Measurements from ENCODE around the gene RHOJ.
"Not testable (repeated sequence)": the region's sequence is repeated elsewhere in the genome, so short reads cannot be mapped to it uniquely, and the experiment has no call there.

DNA sequence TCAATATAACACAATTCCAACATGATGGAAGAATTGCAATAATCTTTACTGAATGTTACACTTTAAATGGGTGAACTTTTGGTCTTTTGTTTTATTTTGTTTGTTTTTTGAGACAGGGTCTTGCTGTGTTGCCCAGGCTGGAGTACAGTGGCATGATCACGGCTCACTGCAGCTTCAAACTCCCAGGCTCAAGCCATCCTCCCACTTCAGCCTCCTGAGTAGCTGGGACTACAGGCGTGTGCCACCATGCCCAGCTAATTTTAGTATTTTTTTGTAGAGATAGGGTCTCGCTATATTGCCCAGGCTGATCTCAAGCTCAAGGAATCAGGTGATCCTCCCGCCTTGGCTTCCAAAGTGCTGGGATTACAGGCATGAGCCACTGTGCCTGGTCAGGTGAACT, 75.7 kb downstream of the RHOJ start:
- TF ChIP-seq, protein P1, sequence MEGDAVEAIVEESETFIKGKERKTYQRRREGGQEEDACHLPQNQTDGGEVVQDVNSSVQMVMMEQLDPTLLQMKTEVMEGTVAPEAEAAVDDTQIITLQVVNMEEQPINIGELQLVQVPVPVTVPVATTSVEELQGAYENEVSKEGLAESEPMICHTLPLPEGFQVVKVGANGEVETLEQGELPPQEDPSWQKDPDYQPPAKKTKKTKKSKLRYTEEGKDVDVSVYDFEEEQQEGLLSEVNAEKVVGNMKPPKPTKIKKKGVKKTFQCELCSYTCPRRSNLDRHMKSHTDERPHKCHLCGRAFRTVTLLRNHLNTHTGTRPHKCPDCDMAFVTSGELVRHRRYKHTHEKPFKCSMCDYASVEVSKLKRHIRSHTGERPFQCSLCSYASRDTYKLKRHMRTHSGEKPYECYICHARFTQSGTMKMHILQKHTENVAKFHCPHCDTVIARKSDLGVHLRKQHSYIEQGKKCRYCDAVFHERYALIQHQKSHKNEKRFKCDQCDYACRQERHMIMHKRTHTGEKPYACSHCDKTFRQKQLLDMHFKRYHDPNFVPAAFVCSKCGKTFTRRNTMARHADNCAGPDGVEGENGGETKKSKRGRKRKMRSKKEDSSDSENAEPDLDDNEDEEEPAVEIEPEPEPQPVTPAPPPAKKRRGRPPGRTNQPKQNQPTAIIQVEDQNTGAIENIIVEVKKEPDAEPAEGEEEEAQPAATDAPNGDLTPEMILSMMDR (IDR thresholded peaks at IDR 0.05; ENCODE audit: low read depth, low read length) = not testable (repeated sequence)
- TF ChIP-seq, protein P2, sequence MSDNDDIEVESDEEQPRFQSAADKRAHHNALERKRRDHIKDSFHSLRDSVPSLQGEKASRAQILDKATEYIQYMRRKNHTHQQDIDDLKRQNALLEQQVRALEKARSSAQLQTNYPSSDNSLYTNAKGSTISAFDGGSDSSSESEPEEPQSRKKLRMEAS (IDR thresholded peaks at IDR 0.05; ENCODE audit: low read depth, low read length) = not testable (repeated sequence)
- TF ChIP-seq POLR2A (IDR thresholded peaks at IDR 0.05; ENCODE audit: extremely low read depth, insufficient read length); MYC (IDR thresholded peaks at IDR 0.05; ENCODE audit: low read depth, low read length): not testable (repeated sequence)
